Activated CD4-positive, CD25-positive, alpha-beta regulatory T cell treated with anti-CD3 and anti-CD28 coated beads, Interleukin-2, amount 50 U/mL, for 24 hours (primary cell): ENCODE results near the gene PSMD10.

Experiments
- ATAC-seq, 2 donors: fragments of 150-1000 bp; cut with Tn5 transposase; one replicate each; pipeline ENCODE4 v1.10.0; 2021; ENCODE audit warnings: mild to moderate bottlenecking in 1 of 2, moderate library complexity in 1 of 2

The PSMD10 gene

GRCh38 chrX:108091264-108091877 is at the start of gene PSMD10, which contains the start of gene ATG4A:
Gene PSMD10, minus strand, starts transcription at chrX:108091542. Its CDS starts 22 bp downstream, at chrX:108091520.
Gene ATG4A, plus strand, starts transcription at chrX:108091778. Its CDS starts 49 bp downstream, at chrX:108091827.
- ATAC-seq: peak; percentile 96 to 97

- ATAC-seq: no peak
Observed at GRCh38 chrX:108138814-108139702, 47.7 kb upstream of the PSMD10 start.

GRCh38 chrX:108134724-108135123 is 43.4 kb upstream of the PSMD10 start:
- no peak for ATAC-seq

GRCh38 chrX:108132876-108133275 is 41.5 kb upstream of the PSMD10 start:
- ATAC-seq: no peak

GRCh38 chrX:108132034-108132433 is 40.7 kb upstream of the PSMD10 start:
- no peak for ATAC-seq

- no peak for ATAC-seq
Observed at GRCh38 chrX:108131471-108131870, 40.1 kb upstream of the PSMD10 start.

- no peak for ATAC-seq
Observed at GRCh38 chrX:108130889-108131288, 39.5 kb upstream of the PSMD10 start.

GRCh38 chrX:108127152-108127551 is 35.8 kb upstream of the PSMD10 start:
- no peak for ATAC-seq

- ATAC-seq: no peak
Observed at GRCh38 chrX:108126661-108127060, 35.3 kb upstream of the PSMD10 start.

GRCh38 chrX:108123591-108124366 is 32.4 kb upstream of the PSMD10 start:
- ATAC-seq: no peak

- ATAC-seq: no peak
Observed at GRCh38 chrX:108122748-108123147, 31.4 kb upstream of the PSMD10 start.

GRCh38 chrX:108121291-108121690 is 29.9 kb upstream of the PSMD10 start:
- ATAC-seq: no peak

GRCh38 chrX:108117988-108118387 is 26.6 kb upstream of the PSMD10 start:
- ATAC-seq: no peak

GRCh38 chrX:108114541-108114940 is 23.2 kb upstream of the PSMD10 start:
- no peak for ATAC-seq

GRCh38 chrX:108105473-108105872 is 14.1 kb upstream of the PSMD10 start:
- ATAC-seq: no peak

- no peak for ATAC-seq
Observed at GRCh38 chrX:108097380-108097779, 6.0 kb upstream of the PSMD10 start.

- ATAC-seq: peak; percentile 10 to 21
Observed at GRCh38 chrX:108091878-108092291, 543 bp upstream of the PSMD10 start.

GRCh38 chrX:108090491-108091263 is 665 bp downstream of the PSMD10 start:
- ATAC-seq: no peak

GRCh38 chrX:108088511-108088910 is 2.8 kb downstream of the PSMD10 start:
- ATAC-seq: no peak

- no peak for ATAC-seq
Observed at GRCh38 chrX:108087792-108088191, 3.5 kb downstream of the PSMD10 start.

GRCh38 chrX:108081110-108081509 is 10.2 kb downstream of the PSMD10 start:
- ATAC-seq: no peak

GRCh38 chrX:108072746-108073145 is 18.6 kb downstream of the PSMD10 start:
- no peak for ATAC-seq
